ENCODE results near the gene MED15.
"Not testable (repeated sequence)": the region's sequence is repeated elsewhere in the genome, so short reads cannot be mapped to it uniquely, and the experiment has no call there.

DNA sequence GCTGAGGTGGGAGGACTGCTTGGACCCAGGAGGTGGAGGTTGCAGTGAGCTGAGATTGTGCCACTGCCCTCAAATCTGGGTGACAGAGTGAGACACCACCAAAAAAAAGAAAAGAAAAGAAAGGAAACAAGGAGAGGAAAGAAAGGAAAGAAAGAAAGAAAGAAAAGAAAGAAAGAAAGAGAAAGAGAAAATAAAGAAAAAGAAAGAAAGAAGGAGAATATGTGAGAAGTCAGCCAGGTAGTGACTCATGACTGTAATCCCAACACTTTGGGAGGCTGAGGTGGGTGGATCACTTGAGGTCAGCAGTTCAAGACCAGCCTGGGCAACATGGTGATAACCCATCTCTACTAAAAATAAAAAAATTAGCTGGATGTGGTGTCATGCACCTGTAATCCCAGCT is 86.6 kb downstream of the MED15 start:
- TF ChIP-seq, protein P1, sequence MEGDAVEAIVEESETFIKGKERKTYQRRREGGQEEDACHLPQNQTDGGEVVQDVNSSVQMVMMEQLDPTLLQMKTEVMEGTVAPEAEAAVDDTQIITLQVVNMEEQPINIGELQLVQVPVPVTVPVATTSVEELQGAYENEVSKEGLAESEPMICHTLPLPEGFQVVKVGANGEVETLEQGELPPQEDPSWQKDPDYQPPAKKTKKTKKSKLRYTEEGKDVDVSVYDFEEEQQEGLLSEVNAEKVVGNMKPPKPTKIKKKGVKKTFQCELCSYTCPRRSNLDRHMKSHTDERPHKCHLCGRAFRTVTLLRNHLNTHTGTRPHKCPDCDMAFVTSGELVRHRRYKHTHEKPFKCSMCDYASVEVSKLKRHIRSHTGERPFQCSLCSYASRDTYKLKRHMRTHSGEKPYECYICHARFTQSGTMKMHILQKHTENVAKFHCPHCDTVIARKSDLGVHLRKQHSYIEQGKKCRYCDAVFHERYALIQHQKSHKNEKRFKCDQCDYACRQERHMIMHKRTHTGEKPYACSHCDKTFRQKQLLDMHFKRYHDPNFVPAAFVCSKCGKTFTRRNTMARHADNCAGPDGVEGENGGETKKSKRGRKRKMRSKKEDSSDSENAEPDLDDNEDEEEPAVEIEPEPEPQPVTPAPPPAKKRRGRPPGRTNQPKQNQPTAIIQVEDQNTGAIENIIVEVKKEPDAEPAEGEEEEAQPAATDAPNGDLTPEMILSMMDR (IDR thresholded peaks at IDR 0.05; ENCODE audit: control extremely low read depth in 1 of 3, insufficient read depth in 1 of 3, low read depth in 1 of 3, low read length in 3 of 3): not testable (repeated sequence)
- not testable (repeated sequence) for TF ChIP-seq POLR2A (IDR thresholded peaks at IDR 0.05; ENCODE audit: control extremely low read depth in 1 of 2, low read depth in 2 of 2, low read length in 2 of 2); POLR2AphosphoS5 (IDR thresholded peaks at IDR 0.05; ENCODE audit: low read depth, low read length)

Measured in H1 (cell line).